Cardiac muscle cell (in vitro differentiated cells and primary cell): ENCODE measurements around the gene ITGA6. TPM values are rescaled to one million over a fixed set of nuclear protein-coding genes. Genes with fewer than 3 reads are reported as not detected.

Experiments used
- DNase-seq, 2 donors: peaks; one replicate each; pipeline versions ENCODE4 v3.0.0 to v3.0.0-alpha.2; 2010 to 2017; ENCODE audit warnings: low read depth in 1 of 2, low spot score in 1 of 2
- H3K27ac ChIP-seq: fragments of 200-600 bp; sonication (generic); 2 replicates; pipeline ENCODE4 v1.5.1; 2016
- H3K27me3 ChIP-seq: fragments of 200-600 bp; sonication (generic); 2 replicates; pipeline ENCODE4 v1.6.0; 2016; ENCODE audit warnings: control low read depth
- H3K36me3 ChIP-seq: fragments of 200-600 bp; sonication (generic); 2 replicates; pipeline ENCODE4 v1.5.1; 2016; ENCODE audit warnings: control low read depth
- H3K4me1 ChIP-seq: fragments of 200-600 bp; sonication (generic); 2 replicates; pipeline ENCODE4 v1.8.1; 2017; ENCODE audit warnings: low read depth, mild to moderate bottlenecking, mixed run types
- H3K4me3 ChIP-seq: fragments of 200-600 bp; sonication (generic); 2 replicates; pipeline ENCODE4 v1.5.1; 2016; ENCODE audit warnings: mild to moderate bottlenecking
- H3K9me3 ChIP-seq: fragments of 200-600 bp; sonication (generic); 2 replicates; pipeline ENCODE4 v1.5.1; 2017; ENCODE audit warnings: low read depth, mild to moderate bottlenecking, control low read depth
- CTCF ChIP-seq: IDR thresholded peaks from 2 replicates; pipeline ENCODE4 v1.5.1; 2012; ENCODE audit warnings: low read depth, mild to moderate bottlenecking, low read length
- polyA plus RNA-seq: library from polyadenylated mRNA; unstranded; fragments of >200 nt; fragmentation: Nextera tagmentation; extraction: Ambion mirVana; gene quantifications from 2 replicates; pipeline ENCODE4 v1.2.1, GENCODE V29; 2016
- total RNA-seq: library from RNA; depleted of rRNA; stranded (reverse); fragments of >200 nt; gene quantifications from 2 replicates; pipeline ENCODE4 v1.2.3, GENCODE V29; 2016

Gene ITGA6
- total and polyA plus RNA-seq, 2 experiments from 2014 or later: 16.3 to 28.3 TPM

- no peak overlapping the region for H3K27ac ChIP-seq
- DNase-seq: no peak
Measured at GRCh38 chr2:172408143-172408766, 19.1 kb upstream of the ITGA6 start.

DNA sequence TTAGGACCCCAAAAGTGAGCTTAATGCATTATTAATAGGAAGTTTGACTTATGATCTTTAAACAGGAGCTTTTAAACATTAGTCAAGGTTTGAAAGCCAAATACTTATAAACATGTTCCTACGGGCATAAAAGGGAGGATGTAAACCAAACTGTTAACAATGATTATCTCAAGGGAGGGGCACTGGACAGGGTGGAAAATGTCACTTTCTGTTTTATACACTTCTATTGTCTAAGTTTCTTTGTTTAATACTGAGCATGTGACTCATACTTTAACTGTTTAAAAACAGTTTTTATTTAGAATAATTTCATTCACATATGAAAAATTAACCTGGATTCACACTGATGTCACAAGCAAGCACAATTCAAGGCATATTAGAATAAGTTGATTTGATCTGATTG, 18.3 kb upstream of the ITGA6 start:
- DNase-seq: no peak

More at GRCh38 chr2:172408143-172408766, 19.1 kb upstream of the ITGA6 start:
- Histone ChIP-seq H3K27me3 (peaks cover 4% of the 10 kb centered on the region), H3K4me1 (peaks cover 3% of the 10 kb centered on the region), H3K4me3 (no peak overlapping the region), H3K36me3 (no peaks in the 10 kb centered on the region), H3K9me3 (no peaks in the 10 kb centered on the region)
- no peak for TF ChIP-seq CTCF

GRCh38 chr2:172412984-172413492, 14.3 kb upstream of the ITGA6 start:
- TF ChIP-seq CTCF: no peak
- H3K9me3 ChIP-seq: no peaks in the 10 kb centered on the region
- H3K4me3 ChIP-seq: no peak overlapping the region
- H3K4me1 ChIP-seq: peaks cover 2% of the 10 kb centered on the region
- no peaks in the 10 kb centered on the region for H3K27me3 ChIP-seq
- DNase-seq: no peak
- no peaks in the 10 kb centered on the region for H3K36me3 ChIP-seq
- H3K27ac ChIP-seq: no peak overlapping the region

More for the DNA sequence above, 18.3 kb upstream of the ITGA6 start:
- TF ChIP-seq CTCF: no peak
- Histone ChIP-seq H3K36me3 (no peaks in the 10 kb centered on the region), H3K4me3 (no peak overlapping the region), H3K27ac (no peak overlapping the region), H3K27me3 (peaks cover 4% of the 10 kb centered on the region), H3K9me3 (no peaks in the 10 kb centered on the region), H3K4me1 (peaks cover 3% of the 10 kb centered on the region)

- Histone ChIP-seq H3K9me3 (no peaks in the 10 kb centered on the region), H3K27me3 (no peaks in the 10 kb centered on the region), H3K27ac (no peak overlapping the region), H3K4me3 (no peak overlapping the region), H3K36me3 (no peaks in the 10 kb centered on the region), H3K4me1 (no peaks in the 10 kb centered on the region)
- no peak for TF ChIP-seq CTCF
- DNase-seq: no peak
Measured at GRCh38 chr2:172415157-172415864, 12.1 kb upstream of the ITGA6 start.

DNA sequence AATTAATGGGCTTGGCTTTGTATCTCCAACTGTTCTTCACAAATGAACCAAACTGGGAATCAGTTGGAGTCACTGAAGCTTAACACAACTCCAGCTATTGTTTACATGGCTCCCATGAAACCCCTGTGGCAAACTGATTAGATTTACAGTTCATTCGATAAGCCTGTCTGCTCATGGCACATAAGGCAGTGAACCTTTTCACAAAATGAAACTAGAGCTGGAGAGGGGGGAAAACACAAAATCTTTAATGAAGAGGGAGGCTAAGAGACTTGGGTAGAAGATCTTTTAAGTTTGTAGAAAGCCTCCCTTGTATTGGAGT, 11.6 kb upstream of the ITGA6 start:
- H3K4me1 ChIP-seq: no peaks in the 10 kb centered on the region
- no peak overlapping the region for H3K4me3 ChIP-seq
- TF ChIP-seq CTCF: no peak
- no peaks in the 10 kb centered on the region for H3K9me3 ChIP-seq
- H3K27me3 ChIP-seq: peaks cover 2% of the 10 kb centered on the region
- no peaks in the 10 kb centered on the region for H3K36me3 ChIP-seq
- DNase-seq: no peak
- no peak overlapping the region for H3K27ac ChIP-seq
